OCI-LY1 (cell line): ENCODE measurements around the gene EDC3.
A peak's percentile ranks its signal among the peaks of the same experiment; 100 is the strongest.

Experiments used
- H2AFZ ChIP-seq: fragments of 200-600 bp; sonication (generic), shearing (Covaris generic); 2 replicates; pipeline ENCODE4 v1.6.0; 2014; ENCODE audit warnings: antibody characterized with exemption, mild to moderate bottlenecking, low read length
- H3F3A ChIP-seq: fragments of 200-600 bp; sonication (generic), shearing (Covaris generic); 2 replicates; pipeline ENCODE4 v1.6.0; 2014; ENCODE audit warnings: mild to moderate bottlenecking, antibody characterized with exemption, low read length, moderate library complexity; ENCODE audit not compliant: insufficient read depth
- H3K27ac ChIP-seq: fragments of 200-600 bp; sonication (generic); 2 replicates; pipeline ENCODE4 v1.5.1; 2014; ENCODE audit warnings: low read length, mixed run types, mild to moderate bottlenecking, low read depth; ENCODE audit not compliant: poor library complexity, severe bottlenecking
- H3K27me3 ChIP-seq: fragments of 200-600 bp; sonication (generic); 2 replicates; pipeline ENCODE4 v1.6.0; 2014; ENCODE audit warnings: antibody characterized with exemption, mild to moderate bottlenecking, low read length, moderate library complexity; ENCODE audit not compliant: insufficient read depth
- H3K36me3 ChIP-seq: fragments of 200-600 bp; sonication (generic); 2 replicates; pipeline ENCODE4 v1.6.1; 2014; ENCODE audit warnings: mild to moderate bottlenecking, antibody characterized with exemption, low read length, moderate library complexity, mixed read lengths; ENCODE audit not compliant: insufficient read depth
- H3K4me1 ChIP-seq: fragments of 200-600 bp; sonication (generic); 2 replicates; pipeline ENCODE4 v1.5.1; 2014; ENCODE audit warnings: mild to moderate bottlenecking, low read length, moderate library complexity; ENCODE audit not compliant: insufficient read depth, severe bottlenecking
- H3K4me2 ChIP-seq: fragments of 200-600 bp; sonication (generic), shearing (Covaris generic); 2 replicates; pipeline ENCODE4 v1.6.1; 2014; ENCODE audit warnings: low read length
- H3K4me3 ChIP-seq: fragments of 200-600 bp; sonication (generic); 2 replicates; pipeline ENCODE4 v1.5.1; 2014; ENCODE audit warnings: low read length, low read depth, mild to moderate bottlenecking, mixed read lengths; ENCODE audit not compliant: poor library complexity, severe bottlenecking
- H3K79me2 ChIP-seq: fragments of 200-600 bp; shearing (Covaris generic); 2 replicates; pipeline ENCODE4 v1.6.1; 2016; ENCODE audit warnings: mixed run types, low read length, mixed read lengths; ENCODE audit not compliant: insufficient read depth
- H3K9ac ChIP-seq: fragments of 200-600 bp; sonication (generic), shearing (Covaris generic); 2 replicates; pipeline ENCODE4 v1.6.1; 2014; ENCODE audit warnings: mild to moderate bottlenecking, low read length, mixed read lengths
- H3K9me2 ChIP-seq: fragments of 200-600 bp; sonication (generic), shearing (Covaris generic); 2 replicates; pipeline ENCODE4 v1.6.1; 2014; ENCODE audit warnings: low read depth, mild to moderate bottlenecking, low read length, mixed read lengths
- H3K9me3 ChIP-seq: fragments of 200-600 bp; shearing (Covaris generic); 2 replicates; pipeline ENCODE4 v1.6.1; 2014; ENCODE audit warnings: low read length, mixed read lengths
- H4K20me1 ChIP-seq: fragments of 200-600 bp; sonication (generic), shearing (Covaris generic); 2 replicates; pipeline ENCODE4 v1.6.0; 2016; ENCODE audit warnings: mild to moderate bottlenecking, low read length; ENCODE audit not compliant: insufficient read depth
- CTCF ChIP-seq: fragments of 200-600 bp; sonication (generic), shearing (Covaris generic); IDR thresholded peaks from 2 replicates; pipeline ENCODE4 v1.5.1; 2017; ENCODE audit warnings: mild to moderate bottlenecking, antibody characterized with exemption, low read length, moderate library complexity, mixed read lengths
- EZH2 ChIP-seq: fragments of 200-600 bp; sonication (generic), shearing (Covaris generic); IDR thresholded peaks from 2 replicates; pipeline ENCODE4 v1.8.0; 2017; ENCODE audit warnings: borderline replicate concordance, mixed run types, mild to moderate bottlenecking, antibody characterized with exemption, low read length, moderate library complexity, mixed read lengths

EDC3 gene

DNA sequence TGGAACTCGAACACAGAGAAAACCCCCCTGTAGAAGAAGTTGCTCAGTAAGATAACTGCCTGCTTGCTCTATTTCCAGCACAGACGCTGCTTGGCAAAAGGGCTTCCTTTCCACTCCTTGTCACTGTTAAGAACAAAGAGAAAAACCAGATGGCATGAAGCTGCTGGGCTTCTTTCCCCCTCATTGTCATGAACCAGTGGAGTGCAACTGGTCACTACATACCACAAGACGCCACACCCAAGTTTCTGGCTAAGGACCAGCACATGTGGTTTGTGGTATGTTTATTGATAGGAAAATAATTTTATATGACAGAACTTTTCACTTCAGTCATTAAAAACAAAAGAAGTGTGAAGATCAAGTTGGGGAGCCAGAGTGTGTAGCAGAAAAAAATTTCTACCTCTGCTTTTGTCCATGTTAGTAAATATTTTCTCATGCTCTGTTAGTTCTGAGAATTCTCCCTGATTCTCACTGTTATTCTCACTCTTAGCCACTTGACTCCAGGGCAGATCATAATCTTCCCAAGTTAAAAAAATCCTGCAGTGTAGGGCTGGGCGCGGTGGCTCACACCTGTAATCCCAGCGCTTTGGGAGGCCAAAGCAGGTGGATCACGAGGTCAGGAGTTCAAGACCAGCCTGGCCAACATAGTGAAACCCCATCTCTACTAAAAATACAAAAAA lies 42.3 kb downstream of the EDC3 start:
- H3K27me3 ChIP-seq: no peaks in the 10 kb centered on the region
- H3F3A ChIP-seq: peaks cover 14% of the 10 kb centered on the region
- peak overlapping the region; percentile 99 for H3K27ac ChIP-seq
- H3K4me2 ChIP-seq: peak overlapping the region; percentile 55
- no peak overlapping the region for H2AFZ ChIP-seq
- peaks cover 73% of the 10 kb centered on the region for H3K4me1 ChIP-seq
- H3K4me3 ChIP-seq: peak overlapping the region; percentile 11
- no peaks in the 10 kb centered on the region for H3K9me3 ChIP-seq
- H3K36me3 ChIP-seq: peaks cover 31% of the 10 kb centered on the region
- H3K79me2 ChIP-seq: no peaks in the 10 kb centered on the region
- H4K20me1 ChIP-seq: no peaks in the 10 kb centered on the region
- TF ChIP-seq CTCF: no peak
- H3K9me2 ChIP-seq: no peaks in the 10 kb centered on the region
- peak overlapping the region; percentile 61 for H3K9ac ChIP-seq

- no peaks in the 10 kb centered on the region for H4K20me1 ChIP-seq
- H3F3A ChIP-seq: peaks cover 14% of the 10 kb centered on the region
- TF ChIP-seq CTCF: no peak
- no peak overlapping the region for H3K4me3 ChIP-seq
- no peaks in the 10 kb centered on the region for H3K9me2 ChIP-seq
- no peaks in the 10 kb centered on the region for H3K79me2 ChIP-seq
- H3K27me3 ChIP-seq: no peaks in the 10 kb centered on the region
- peak overlapping the region; percentile 21; the same call in 1 of the 2 replicates for H3K4me2 ChIP-seq
- H3K4me1 ChIP-seq: peaks cover 62% of the 10 kb centered on the region
- H2AFZ ChIP-seq: no peak overlapping the region
- no peaks in the 10 kb centered on the region for H3K9me3 ChIP-seq
- peak overlapping the region; percentile 9; the same call in 1 of the 2 replicates for H3K9ac ChIP-seq
- peaks cover 20% of the 10 kb centered on the region; the same call in 1 of the 2 replicates for H3K36me3 ChIP-seq
- H3K27ac ChIP-seq: peak overlapping the region; percentile 99
These were observed 44.5 kb downstream of the EDC3 start for GRCh38 chr15:74651242-74651741.

- no peak overlapping the region for H3K4me3 ChIP-seq
- no peaks in the 10 kb centered on the region for H3K27me3 ChIP-seq
- peaks cover 7% of the 10 kb centered on the region; the same call in 1 of the 2 replicates for H3K79me2 ChIP-seq
- H3K9me3 ChIP-seq: no peaks in the 10 kb centered on the region
- H3K36me3 ChIP-seq: peaks cover 17% of the 10 kb centered on the region; the same call in 1 of the 2 replicates
- no peaks in the 10 kb centered on the region for H3K9me2 ChIP-seq
- no peak overlapping the region for H3K9ac ChIP-seq
- no peak for TF ChIP-seq CTCF
- no peak for TF ChIP-seq EZH2
- H3F3A ChIP-seq: peaks cover 3% of the 10 kb centered on the region; the same call in 1 of the 2 replicates
- no peak overlapping the region for H3K27ac ChIP-seq
- H3K4me1 ChIP-seq: peaks cover 41% of the 10 kb centered on the region
- H2AFZ ChIP-seq: no peak overlapping the region
- no peak overlapping the region for H3K4me2 ChIP-seq
- H4K20me1 ChIP-seq: no peaks in the 10 kb centered on the region; the same call in 1 of the 2 replicates
These were observed 47.6 kb downstream of the EDC3 start for GRCh38 chr15:74648051-74648842.
